GM21515 (cell line): Measurements from ENCODE around the gene PALLD.

ENCODE experiments used
- ATAC-seq: cut with Tn5 transposase; IDR thresholded peaks from one replicate; pipeline ENCODE4 v1.9.1; 2021; ENCODE audit not compliant: unreplicated experiment

Gene PALLD

DNA sequence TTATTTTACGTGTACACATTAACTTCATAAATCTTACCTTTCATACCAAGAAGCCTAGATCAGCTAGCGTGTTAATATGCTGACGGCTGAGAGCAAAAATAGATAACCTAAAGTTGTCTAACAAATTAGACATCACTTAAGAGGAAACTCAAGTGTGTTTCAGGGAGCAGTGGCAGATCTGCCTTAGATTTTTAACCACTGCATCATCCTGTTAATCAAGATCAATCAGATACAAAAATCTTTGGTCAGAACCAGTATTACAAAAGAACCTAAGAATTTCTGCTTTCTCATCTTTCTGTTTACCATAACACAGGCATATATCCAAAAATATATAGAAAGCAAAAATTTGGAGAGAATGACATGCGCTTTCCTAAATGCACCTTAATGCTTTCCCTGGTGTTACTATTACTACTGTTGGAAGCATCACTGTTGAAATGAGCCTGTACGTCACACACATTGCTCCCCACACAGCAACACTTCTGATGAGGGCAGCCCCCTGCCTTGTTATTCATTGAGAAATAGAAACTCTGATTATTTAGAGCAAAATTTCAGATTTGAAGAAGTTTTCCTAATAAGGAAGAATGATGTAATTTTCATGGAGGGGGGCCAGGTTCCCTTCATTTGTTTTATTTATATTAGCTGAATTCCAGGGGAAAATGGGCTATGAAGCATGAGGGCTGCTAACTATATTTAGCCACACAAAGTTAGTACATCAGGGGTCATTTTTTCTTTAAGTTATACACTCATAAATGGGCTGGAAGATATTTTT lies 360.9 kb downstream of the PALLD start:
- ATAC-seq: no peak

DNA sequence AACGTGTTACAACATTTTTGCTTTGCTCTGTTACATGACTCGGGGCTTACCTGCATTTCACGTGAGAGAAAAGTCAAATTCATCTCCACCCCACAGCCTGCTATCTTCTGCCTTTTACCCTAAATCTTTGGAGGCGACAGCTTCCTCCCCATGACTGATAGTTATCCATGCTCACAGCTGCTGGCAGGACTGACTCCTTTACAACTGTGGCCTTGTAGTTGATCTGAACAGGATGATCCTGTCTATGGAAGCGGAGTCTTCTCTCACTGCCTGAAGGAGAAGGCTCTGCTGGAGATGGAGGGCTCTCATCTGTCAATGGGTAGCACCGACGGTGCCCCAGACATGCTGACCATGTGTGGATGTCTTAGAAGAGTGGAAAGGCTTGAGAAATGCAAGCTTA lies 362.2 kb downstream of the PALLD start:
- no peak for ATAC-seq

DNA sequence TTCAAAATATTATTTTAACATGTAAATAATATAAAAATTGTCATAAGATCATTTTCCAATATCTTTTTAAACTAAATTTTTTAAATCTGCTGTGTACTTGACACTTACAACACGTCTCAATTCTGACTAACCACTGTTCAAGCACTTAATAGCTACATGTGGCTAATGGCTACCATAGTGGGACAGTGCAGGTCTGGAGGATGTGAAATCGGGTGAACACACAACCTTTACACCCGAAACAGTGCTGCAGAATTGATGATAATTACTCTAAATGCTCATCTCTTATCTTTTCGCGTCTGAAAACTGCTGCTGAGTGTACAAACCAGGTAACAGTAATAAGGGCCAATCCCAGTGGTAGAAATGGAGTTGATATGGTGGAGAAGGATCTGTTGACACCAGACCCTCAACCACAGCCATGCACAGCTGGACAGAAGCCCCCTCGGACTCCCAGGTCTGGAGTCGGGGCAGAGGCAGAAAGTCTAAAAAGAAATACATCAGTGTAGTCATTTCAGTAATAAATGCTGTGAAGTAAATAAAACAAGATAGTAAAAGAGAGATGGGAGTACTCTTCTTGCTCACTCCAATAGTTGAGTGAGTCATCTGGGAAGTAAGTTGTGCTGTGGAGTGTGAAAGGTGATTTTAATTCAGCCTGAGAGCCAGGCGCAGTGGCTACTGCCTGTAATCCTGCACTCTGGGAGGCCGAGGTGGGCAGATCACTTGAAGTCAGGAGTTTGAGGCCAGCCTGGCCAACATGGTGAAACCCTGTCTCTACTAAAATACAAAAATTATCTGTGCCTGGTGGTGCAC lies 363.2 kb downstream of the PALLD start:
- peak; percentile 93 for ATAC-seq

DNA sequence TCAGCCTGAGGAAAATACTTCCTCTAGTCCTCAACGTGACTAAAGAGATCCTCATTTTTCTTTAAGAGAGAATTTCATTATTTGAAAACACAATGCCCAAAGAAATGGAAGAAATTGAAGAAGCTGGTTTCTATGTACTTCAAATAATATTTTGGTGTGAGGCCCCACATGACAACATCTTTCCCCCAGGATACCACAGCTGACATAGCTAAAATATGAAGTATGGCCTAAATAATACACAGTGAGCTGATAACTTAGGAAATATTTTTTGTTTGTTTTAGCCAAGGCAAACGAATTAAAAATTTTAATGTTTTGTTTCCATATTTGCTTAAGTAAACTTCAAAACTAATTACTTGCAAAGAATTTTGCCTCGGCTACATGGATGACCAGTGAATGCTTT lies 364.0 kb downstream of the PALLD start:
- ATAC-seq: no peak

DNA sequence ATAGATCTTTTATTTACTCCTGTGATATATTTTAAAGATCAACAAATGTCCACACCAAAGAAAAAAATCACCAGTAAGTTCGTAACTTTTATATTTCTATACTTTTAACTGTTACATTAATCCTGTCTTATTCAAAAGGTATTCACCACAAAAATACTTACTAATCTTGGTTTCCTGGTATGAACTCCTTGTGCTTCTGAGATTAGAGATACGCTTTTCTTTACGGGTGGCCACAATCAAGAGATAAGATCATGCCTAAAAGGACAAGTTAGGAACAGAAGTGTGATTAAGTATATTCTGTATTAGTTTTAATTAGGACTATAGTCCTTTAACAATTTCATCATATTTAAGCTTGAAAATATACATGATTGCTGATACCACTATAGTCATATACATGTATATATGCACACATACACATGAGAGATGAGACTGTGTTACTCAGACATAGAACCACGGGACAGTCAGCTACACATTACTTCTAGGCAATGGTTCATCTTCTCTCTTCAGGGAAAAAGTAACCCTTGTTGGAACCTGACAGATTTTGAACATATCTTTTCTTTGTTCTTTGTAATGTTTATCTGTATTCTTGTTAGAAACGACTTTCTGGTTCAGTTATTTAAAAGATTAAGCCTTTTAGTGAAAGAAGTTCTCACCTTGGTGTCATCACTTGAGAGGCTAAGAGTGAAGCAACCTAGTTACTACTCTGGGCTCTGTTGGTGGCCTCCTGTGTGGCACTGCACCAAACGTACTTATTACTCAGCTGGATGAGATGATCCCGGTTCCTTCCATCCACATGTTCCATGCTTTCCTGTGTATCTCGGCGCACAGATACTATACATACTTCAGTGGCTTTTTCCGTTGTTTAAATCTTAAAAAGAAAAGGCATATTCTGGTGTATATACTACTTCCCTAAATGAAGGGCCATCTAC lies 367.1 kb downstream of the PALLD start:
- ATAC-seq: no peak

DNA sequence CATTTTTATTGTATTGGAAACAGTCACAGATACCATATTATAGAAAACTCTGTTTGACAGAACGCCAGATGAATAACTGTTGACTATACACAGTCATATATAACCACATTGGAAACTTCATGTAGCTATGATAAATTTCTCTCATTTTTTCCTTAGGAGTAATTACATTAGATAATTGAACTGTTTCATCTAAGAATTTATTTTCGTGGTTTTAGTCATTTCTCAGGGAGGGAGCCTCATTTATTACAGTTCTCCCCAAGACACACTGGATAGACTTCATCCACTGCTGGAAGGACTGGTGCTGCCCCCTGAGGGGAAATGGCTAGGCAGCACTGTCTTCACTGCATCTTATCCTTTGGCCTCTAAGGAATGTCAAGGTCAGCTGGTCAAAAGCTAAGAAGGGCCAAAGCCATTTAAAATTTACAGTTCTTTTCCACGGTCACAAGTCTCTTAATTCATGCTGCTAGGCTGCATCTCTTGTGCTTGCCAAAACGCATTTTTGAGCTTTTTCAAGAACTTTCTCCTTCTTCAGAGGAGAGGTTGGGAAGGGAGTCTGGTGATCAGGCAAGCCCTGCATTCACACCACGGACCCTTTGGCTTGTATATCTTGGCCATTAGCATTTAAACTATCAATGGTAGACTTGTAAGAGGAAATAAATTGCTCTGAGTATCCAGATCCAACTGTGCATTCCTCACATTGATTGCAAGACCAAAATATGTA lies 368.1 kb downstream of the PALLD start:
- no peak for ATAC-seq

DNA sequence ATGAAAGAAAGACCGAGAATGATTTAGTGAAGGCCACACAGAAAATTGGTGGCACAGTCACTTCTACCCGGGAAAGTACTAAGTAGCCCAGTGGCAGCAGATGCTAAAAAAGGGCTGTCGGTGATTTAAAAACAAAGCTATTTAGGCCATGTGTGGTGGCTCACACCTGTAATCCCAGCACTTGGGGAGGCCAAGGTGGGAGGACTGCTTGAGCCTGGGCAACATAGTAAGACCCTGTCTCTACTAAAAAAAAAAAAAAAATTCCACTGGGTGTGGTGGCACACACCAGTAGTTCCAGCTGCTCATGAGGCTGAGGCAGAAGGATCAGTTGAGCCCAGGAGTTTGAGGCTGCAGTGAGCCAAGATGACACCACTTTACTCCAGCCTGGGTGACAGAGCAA lies 369.0 kb downstream of the PALLD start:
- no peak for ATAC-seq

DNA sequence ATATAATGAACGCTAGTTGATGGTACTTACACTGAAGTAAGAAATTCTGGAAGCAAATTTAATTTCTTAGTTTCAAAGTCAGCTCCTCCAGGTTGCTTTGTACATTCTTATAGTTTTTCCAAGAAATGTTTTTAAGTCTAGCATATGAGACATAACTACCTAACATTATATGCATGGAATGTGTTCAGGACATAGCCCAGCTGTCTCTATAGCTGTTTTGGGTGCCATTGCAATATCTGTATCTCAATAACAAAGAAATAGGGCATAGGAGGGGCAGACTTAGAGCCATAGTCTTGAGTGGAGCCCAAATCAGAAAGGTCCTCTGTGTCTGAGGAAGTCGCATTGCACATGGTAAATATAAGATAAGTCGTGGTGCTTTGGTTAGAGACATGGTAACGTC lies 369.8 kb downstream of the PALLD start:
- no peak for ATAC-seq

DNA sequence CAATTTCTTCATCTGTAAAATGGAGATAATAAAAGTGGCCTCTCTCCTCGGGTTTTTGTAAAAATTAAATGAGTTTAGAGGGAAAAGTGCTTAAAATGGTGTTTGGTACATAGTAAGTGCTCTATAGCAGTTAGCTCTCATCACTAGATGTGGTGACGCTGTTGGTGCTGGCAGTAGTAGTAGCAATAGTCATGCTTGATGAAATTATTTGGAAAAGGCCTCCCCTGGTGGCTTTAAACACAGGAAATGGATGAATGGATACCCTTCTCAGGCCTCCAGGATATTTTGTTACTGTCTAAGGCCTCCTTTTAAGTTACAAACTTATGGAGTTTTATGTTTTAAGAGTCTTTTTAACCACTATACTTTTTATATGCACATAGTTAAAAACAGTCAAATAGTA lies 370.3 kb downstream of the PALLD start:
- no peak for ATAC-seq

DNA sequence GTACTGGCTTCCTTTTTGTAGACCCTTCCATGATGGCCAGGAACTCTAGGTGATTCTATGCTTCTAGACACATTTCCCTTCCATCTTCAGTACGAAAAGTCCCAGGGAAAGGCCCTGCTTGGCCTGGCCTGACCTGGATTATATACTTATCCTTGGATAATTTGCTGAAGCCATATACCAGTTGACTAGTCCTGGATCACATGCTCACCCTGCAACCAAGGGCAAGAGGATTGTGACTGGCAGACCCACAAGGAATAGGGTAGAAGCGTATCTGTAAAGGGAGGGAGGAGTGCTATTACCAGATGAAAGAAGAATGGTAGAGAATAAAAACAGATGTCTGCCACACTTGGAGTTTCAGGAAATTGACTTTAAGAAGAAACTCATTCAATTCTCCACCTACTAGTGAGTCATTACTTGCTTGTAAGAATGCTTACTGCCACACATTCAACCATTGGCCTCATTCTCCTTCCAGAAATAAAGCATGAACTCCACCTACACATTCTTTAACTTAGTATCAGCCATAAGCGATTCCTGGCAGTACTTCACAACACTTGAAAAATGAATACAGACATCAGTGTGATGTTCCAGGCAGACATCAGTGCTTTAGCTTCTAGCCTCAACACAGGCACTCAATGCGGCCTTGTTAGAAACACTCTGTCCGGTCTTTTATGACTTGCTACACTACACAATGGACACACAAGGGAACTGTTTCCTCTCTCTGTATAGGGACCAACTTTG lies 371.4 kb downstream of the PALLD start:
- no peak for ATAC-seq

DNA sequence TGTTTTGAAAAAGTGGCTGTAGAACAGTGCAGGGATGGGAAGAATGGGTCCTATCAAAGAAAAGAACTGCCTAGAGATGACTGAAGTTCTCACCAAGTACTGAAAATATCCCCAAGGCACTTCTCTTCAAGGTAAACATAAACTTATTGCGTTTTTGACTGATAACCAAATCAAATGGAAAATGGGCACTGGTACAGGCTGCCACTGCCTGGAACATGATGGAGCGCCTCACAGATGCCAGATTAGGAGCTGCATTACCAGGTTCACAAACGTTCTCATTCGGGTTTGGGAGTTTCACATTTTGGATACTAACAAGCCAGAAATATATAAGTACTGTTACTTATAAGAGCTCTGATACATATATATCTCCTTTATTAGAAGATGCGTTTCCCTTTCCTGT lies 371.9 kb downstream of the PALLD start:
- ATAC-seq: no peak

DNA sequence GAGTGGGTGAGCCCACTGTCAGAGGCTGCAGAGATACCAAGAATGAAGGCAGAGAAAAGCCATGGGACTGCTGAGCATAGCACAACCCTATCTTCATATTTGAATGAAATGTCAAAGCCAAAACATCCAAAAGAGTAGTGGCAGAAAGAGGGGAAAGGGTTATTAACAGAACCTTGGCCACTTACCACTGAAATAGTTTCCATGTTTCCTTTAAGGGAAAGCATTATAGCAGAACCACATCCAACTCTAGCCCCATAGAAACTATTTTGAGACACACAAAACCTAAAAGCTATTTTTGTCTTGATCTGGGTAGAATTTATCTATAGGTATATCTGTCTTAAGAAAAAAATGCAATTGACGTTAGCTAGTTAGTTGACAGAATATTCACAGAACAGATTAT lies 373.2 kb downstream of the PALLD start:
- ATAC-seq: no peak

DNA sequence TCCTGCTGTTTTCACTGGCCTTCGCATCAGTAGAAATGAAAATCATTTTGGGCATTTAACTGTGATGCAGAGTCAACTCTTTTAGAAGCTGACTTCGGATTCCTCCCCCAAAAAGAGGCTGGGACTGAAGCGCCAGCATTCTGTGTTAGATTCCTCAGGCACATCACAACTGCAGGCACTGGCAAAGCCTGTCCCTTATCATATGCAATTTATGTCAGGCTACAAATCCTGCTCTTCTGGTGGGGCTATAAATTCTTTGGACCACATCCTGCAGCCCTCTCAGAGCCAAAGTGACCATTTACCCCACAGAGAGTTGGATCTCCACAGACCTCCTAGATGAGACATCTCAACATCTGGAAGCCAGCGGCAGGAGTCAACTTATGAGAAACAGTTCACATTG lies 374.8 kb downstream of the PALLD start:
- ATAC-seq: no peak

DNA sequence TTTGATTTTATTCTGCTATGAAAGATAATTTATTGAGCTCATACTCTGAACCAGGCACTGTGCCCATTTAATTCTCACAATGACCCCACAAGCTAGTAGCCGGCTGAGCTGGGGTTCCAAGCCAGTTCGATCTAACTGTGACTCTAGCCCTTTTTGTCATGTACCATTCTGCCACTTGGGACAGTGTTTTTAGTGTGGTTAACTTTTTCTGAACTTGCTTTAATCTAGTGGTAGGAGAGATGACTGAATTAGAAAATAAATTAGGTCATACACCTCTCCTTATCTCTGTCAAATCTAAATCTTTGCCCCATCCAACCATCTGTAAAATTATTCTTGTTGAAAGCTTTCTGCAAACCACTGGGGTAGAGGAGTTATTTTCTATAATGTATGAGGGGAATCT lies 377.2 kb downstream of the PALLD start:
- no peak for ATAC-seq

DNA sequence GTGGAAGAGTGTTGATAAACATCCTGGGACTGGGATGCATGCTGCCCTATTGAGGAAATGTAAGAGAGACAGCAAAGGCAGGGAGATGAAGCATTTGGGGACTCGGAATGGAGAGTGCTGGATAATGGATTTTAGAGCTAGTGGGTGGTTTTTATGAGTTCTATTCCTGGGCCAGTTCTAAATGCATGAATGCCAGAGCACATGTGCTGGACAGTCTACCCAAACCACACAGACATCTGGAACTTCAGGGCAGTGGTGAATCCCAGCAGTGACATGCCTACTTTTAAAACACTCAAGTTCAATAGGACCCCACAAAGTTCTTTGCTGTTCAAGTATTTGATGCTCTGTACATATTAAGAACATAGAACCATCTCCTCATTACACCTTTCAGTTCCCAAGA lies 379.3 kb downstream of the PALLD start:
- no peak for ATAC-seq

DNA sequence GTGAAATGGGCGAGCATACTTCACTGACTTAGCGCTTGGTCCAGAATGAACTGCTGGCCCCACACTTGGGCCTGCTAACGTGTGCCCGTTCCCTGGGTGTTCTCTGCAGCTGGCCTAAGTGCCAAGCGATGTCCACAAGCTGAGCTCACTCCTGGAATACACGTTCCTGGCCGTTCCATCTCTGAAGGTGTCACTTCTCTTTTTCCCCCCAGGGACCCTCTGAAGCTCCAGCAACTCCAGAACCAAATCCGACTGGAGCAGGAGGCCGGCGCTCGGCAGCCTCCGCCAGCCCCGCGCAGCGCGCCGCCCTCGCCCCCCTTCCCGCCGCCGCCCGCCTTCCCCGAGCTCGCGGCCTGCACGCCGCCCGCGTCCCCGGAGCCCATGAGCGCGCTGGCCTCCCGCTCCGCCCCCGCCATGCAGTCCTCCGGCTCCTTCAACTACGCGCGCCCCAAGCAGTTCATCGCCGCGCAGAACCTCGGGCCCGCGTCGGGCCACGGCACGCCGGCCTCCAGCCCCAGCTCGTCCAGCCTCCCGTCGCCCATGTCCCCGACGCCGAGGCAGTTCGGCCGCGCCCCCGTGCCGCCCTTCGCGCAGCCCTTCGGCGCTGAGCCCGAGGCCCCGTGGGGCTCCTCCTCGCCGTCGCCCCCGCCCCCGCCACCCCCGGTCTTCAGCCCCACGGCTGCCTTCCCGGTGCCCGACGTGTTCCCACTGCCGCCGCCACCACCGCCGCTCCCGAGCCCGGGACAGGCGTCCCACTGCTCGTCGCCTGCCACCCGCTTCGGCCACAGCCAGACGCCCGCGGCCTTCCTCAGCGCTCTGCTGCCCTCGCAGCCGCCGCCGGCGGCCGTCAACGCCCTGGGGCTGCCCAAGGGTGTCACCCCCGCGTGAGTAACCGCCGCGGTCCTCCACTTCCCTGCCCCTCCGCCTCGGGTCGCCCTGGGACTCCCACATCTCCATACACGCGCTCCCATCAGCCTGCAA lies 380.9 kb downstream of the PALLD start:
- ATAC-seq: no peak

DNA sequence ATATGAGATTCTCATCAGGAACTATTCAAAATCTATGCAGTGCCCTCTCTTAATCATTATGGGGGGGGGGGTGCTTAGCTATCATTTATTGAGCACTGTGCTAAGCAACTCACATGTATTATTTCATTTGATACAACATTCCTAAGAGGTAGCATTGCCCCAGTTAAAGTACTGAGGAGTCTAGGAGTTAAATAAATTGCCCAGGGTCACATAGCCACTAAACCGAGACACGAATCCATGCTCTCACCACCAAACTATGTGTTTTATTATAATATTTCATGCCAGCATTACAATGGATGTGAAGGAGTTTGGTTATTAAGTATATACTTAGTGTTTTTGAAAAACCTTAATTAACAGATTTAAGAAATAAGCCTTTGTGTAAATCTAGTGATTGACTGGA lies 381.8 kb downstream of the PALLD start:
- ATAC-seq: no peak

DNA sequence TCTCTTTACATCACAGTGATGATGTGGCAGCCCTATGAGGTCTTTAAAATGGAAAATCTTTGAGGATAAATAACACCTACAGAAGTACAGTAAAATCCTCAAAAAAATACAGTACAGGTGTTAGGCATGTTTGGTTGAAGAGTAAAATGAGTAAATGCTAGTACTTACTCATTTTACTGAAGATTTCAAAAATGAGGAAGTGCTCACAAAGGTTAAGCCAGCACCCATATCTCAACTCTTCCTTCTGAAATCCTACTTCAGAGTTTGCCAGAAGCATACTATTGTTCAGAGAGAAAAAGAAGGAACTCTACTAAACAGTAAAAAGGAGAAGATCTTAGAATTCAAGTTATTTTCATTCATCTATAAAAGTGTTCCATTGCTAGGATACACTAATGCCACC lies 382.3 kb downstream of the PALLD start:
- peak; percentile 49 for ATAC-seq

DNA sequence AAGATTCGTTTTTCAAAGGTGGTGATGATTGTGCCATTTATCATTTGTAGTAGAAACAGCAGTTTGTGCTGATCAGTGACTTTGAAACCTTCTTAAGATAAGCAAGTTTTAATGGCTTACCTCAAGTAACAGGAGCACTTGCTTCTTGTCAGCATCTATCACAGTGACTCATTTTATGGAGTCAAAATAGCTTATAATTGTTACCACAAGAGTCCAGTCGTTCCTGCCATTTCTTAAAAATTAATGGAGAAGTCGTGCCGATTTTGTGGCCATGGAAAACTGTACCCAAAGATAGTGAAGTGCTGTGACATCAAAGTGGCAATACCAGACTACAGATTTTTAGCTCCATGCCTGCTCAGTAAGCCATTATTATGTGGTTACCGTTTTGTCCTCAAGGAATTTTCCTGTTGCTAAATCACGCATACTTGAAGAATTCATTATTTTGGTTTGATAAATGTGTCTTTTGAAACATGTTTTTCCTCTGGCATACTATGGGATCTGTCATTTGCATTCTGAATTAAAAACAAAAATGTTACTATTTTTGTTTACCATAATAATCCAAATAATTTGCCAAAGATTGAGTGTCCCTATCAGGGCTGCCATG lies 383.3 kb downstream of the PALLD start:
- no peak for ATAC-seq
